HL-60 (cell line): ENCODE data around the gene MAP3K10.

ENCODE experiments used
- GABPA ChIP-seq: IDR thresholded peaks from 2 replicates; pipeline ENCODE4 v1.6.1; 2012; ENCODE audit warnings: low read depth
- POLR2AphosphoS5 ChIP-seq: IDR thresholded peaks from 2 replicates; pipeline ENCODE4 v1.6.1; 2012; ENCODE audit warnings: low read depth
- TF ChIP-seq, protein P1 (sequence below): IDR thresholded peaks from one replicate; pipeline ENCODE4 v1.5.1; 2011; ENCODE audit warnings: low read length, control low read depth, inconsistent platforms; ENCODE audit not compliant: insufficient read depth
- TF ChIP-seq, protein P2 (sequence below): IDR thresholded peaks from 2 replicates; pipeline ENCODE4 v1.6.1; 2012; ENCODE audit warnings: low read depth; ENCODE audit not compliant: insufficient replicate concordance

DNA sequence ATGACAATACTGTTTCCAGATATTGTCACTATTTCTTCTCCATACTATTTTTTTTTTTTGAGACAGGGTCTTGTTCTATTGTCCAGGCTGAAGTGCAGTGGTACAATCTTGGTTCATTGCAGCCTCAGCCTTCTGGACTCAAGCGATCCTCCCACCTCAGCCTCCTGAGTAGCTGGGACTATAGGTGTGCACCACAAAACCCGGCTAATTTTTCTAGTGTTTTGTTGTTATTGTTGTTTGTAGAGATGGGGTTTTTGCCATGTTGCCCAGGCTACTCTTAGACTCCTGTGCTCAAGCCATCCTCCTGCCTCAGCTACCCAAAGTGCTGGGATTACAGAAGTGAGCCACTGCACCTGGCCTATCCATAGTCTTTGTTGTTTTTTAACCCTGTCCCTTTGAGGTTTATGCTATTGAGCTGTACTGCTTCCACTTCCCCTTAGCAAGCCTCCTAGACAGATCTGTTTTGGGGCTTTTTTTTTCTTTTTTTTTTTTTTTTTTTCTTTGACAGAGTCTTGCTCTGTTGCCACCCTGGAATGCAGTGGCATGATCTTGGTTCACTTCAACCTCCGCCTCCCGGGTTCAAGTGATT, 27.6 kb upstream of the MAP3K10 start:
- TF ChIP-seq, protein P1, sequence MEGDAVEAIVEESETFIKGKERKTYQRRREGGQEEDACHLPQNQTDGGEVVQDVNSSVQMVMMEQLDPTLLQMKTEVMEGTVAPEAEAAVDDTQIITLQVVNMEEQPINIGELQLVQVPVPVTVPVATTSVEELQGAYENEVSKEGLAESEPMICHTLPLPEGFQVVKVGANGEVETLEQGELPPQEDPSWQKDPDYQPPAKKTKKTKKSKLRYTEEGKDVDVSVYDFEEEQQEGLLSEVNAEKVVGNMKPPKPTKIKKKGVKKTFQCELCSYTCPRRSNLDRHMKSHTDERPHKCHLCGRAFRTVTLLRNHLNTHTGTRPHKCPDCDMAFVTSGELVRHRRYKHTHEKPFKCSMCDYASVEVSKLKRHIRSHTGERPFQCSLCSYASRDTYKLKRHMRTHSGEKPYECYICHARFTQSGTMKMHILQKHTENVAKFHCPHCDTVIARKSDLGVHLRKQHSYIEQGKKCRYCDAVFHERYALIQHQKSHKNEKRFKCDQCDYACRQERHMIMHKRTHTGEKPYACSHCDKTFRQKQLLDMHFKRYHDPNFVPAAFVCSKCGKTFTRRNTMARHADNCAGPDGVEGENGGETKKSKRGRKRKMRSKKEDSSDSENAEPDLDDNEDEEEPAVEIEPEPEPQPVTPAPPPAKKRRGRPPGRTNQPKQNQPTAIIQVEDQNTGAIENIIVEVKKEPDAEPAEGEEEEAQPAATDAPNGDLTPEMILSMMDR, result no peak
- no peak for TF ChIP-seq POLR2AphosphoS5
- no peak for TF ChIP-seq GABPA
- TF ChIP-seq, protein P2, sequence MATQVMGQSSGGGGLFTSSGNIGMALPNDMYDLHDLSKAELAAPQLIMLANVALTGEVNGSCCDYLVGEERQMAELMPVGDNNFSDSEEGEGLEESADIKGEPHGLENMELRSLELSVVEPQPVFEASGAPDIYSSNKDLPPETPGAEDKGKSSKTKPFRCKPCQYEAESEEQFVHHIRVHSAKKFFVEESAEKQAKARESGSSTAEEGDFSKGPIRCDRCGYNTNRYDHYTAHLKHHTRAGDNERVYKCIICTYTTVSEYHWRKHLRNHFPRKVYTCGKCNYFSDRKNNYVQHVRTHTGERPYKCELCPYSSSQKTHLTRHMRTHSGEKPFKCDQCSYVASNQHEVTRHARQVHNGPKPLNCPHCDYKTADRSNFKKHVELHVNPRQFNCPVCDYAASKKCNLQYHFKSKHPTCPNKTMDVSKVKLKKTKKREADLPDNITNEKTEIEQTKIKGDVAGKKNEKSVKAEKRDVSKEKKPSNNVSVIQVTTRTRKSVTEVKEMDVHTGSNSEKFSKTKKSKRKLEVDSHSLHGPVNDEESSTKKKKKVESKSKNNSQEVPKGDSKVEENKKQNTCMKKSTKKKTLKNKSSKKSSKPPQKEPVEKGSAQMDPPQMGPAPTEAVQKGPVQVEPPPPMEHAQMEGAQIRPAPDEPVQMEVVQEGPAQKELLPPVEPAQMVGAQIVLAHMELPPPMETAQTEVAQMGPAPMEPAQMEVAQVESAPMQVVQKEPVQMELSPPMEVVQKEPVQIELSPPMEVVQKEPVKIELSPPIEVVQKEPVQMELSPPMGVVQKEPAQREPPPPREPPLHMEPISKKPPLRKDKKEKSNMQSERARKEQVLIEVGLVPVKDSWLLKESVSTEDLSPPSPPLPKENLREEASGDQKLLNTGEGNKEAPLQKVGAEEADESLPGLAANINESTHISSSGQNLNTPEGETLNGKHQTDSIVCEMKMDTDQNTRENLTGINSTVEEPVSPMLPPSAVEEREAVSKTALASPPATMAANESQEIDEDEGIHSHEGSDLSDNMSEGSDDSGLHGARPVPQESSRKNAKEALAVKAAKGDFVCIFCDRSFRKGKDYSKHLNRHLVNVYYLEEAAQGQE, result no peak
